Natural killer cell (primary cell): ENCODE data around the gene TXNDC5. TPM values are rescaled to one million over a fixed set of nuclear protein-coding genes. Genes with fewer than 3 reads are reported as not detected.

ENCODE experiments used
- ATAC-seq, 3 donors: fragments of 150-1000 bp in 2 of 3; fragments of 200-7000 bp in 1 of 3; cut with Tn5 transposase; 1 replicate in 1 of 3; 2 replicates in 2 of 3; pipeline ENCODE4 v1.10.0; 2021; ENCODE audit warnings: mild to moderate bottlenecking in 2 of 3, moderate library complexity in 2 of 3
- DNase-seq, 2 donors: peaks; one replicate each; pipeline versions ENCODE4 v3.0.0 to v3.0.0-alpha.2; 2013 to 2021; ENCODE audit warnings: mixed read lengths in 1 of 2
- H3K27ac ChIP-seq: one replicate; pipeline ENCODE4 v1.5.1; 2013; ENCODE audit warnings: mild to moderate bottlenecking, low read length
- H3K27me3 ChIP-seq: one replicate; pipeline ENCODE4 v1.6.1; 2013; ENCODE audit warnings: low read length; ENCODE audit not compliant: control insufficient read depth, insufficient read depth
- H3K36me3 ChIP-seq: one replicate; pipeline ENCODE4 v1.6.1; 2013; ENCODE audit warnings: low read length; ENCODE audit not compliant: control insufficient read depth, insufficient read depth
- H3K4me1 ChIP-seq: one replicate; pipeline ENCODE4 v1.6.1; 2013; ENCODE audit warnings: low read length; ENCODE audit not compliant: control insufficient read depth, insufficient read depth
- H3K4me3 ChIP-seq: one replicate; pipeline ENCODE4 v1.5.1; 2013; ENCODE audit warnings: low read length
- H3K9me3 ChIP-seq: one replicate; pipeline ENCODE4 v1.6.1; 2013; ENCODE audit warnings: low read length; ENCODE audit not compliant: control insufficient read depth, insufficient read depth
- H3K27ac Mint-ChIP-seq, 2 donors: one replicate each; pipeline ENCODE4 v1.8.0; 2022; ENCODE audit warnings: mild to moderate bottlenecking in 2 of 2, mixed read lengths in 2 of 2, moderate library complexity in 1 of 2
- H3K27me3 Mint-ChIP-seq, 2 donors: one replicate each; pipeline ENCODE4 v1.8.0; 2022; ENCODE audit warnings: low read depth in 2 of 2, mixed read lengths in 2 of 2
- H3K36me3 Mint-ChIP-seq: one replicate; pipeline ENCODE4 v1.8.0; 2022; ENCODE audit warnings: mixed read lengths
- H3K4me1 Mint-ChIP-seq, 2 donors: one replicate each; pipeline ENCODE4 v1.8.0; 2022; ENCODE audit warnings: mixed read lengths in 2 of 2
- H3K4me3 Mint-ChIP-seq: one replicate; pipeline ENCODE4 v1.8.0; 2022; ENCODE audit warnings: mild to moderate bottlenecking, moderate library complexity, mixed read lengths
- H3K9me3 Mint-ChIP-seq, 2 donors: one replicate each; pipeline ENCODE4 v1.8.0; 2022; ENCODE audit warnings: mixed read lengths in 2 of 2
- CTCF ChIP-seq: fragments of 200-600 bp; IDR thresholded peaks from one replicate; pipeline ENCODE4 v1.8.0; 2022; ENCODE audit warnings: antibody characterized with exemption
- WGBS: methylation state at CpG from one replicate; pipeline ENCODE4 v1.1.7; 2013; ENCODE audit warnings: missing lambda C conversion rate; ENCODE audit not compliant: insufficient coverage; 5-methylcytosine and 5-hydroxymethylcytosine counted together
- intact Hi-C: fragments of 100-400 bp; cut with micrococcal nuclease; formaldehyde crosslinking; loops from one replicate; pipeline ENCODE4 v1.14.2; 2022
- total RNA-seq, 4 donors: library from RNA; stranded (reverse); fragments of 120-200 nt in 1 of 4; gene quantifications; one replicate each; pipeline versions ENCODE4 v1.2.3 to v1.2.4, GENCODE V29; 2013 to 2022

The TXNDC5 gene
- total RNA-seq, 3 donors from 2014 or later (not counting 1 experiment from before 2014, with no cell fraction given), result 7.9 to 105 (median 9.7) TPM

DNA sequence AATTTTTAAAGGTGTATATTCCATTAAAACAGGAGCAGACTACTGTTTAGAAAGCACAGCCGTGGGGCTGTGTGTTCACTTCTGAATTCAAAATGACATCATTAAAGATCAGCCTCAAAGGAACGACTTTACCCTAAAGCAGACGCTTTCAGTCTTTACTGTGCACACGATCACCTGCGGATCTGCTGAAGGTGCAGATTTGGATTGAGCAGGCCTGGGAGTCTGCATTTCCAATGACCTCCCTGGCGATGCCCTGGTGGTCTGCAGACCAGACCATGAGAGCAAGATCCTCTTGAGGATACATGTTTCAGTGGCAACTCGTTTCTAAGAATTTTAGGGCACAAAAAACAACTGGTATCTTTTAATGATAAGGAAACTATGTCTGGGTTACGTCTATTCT lies 27.2 kb downstream of the TXNDC5 start:
- intact Hi-C loops, result no loop called here
- Mint-ChIP-seq H3K4me3 (no peak overlapping the region), H3K4me1 (no peaks in the 10 kb centered on the region), H3K36me3 (peaks cover 25% of the 10 kb centered on the region), H3K27ac (no peak overlapping the region), H3K9me3 (no peaks in the 10 kb centered on the region), H3K27me3 (no peaks in the 10 kb centered on the region)
- 95% methylated on average over 8 of the region's 8 CpGs for WGBS
- no peaks in the 10 kb centered on the region for H3K4me1 ChIP-seq
- no peaks in the 10 kb centered on the region for H3K27me3 ChIP-seq
- ATAC-seq (no peak), DNase-seq (no peak)
- no peak for TF ChIP-seq CTCF
- peaks cover 52% of the 10 kb centered on the region for H3K36me3 ChIP-seq
- no peak overlapping the region for H3K27ac ChIP-seq
- no peak overlapping the region for H3K4me3 ChIP-seq
- no peaks in the 10 kb centered on the region for H3K9me3 ChIP-seq

DNA sequence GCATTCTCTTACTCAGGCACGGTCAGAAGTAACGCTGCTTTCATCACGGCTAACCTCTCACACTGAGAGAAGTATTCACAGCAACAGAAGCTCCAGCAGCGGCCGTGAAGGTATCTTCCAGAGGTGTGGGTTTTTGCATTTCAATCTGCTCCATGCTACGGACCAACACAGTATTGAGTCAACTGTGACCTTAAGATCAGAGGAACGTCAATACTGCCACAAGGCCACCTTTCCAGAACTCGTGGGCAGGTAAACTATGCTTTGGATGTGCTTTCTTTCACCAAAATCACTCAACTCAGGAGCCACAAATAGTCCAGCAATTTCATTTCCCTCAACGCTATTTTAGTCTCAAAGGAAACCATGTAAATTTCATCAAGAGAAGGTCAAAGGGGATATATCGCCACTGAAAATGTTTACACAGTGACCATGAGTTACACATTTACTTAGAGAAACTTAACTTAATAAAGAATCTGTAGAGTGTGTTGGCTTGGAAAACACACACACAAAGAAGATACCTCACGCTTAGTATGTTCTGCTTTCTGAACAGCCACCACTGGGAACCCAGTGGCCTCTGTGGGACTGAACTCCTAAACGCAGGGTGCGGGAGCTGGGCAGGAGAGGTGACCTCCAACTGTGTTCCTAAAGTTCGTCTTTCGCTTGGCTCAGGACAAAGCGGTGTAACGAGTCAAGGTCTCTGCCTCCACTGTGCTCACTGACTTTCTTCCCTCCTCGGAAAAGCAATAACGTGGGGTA lies 27.9 kb downstream of the TXNDC5 start:
- Histone ChIP-seq H3K4me1 (no peaks in the 10 kb centered on the region), H3K27me3 (no peaks in the 10 kb centered on the region), H3K27ac (no peak overlapping the region), H3K4me3 (no peak overlapping the region), H3K36me3 (peaks cover 46% of the 10 kb centered on the region), H3K9me3 (no peaks in the 10 kb centered on the region)
- Mint-ChIP-seq H3K9me3 (no peaks in the 10 kb centered on the region), H3K27ac (no peak overlapping the region), H3K4me3 (no peak overlapping the region), H3K36me3 (peaks cover 25% of the 10 kb centered on the region), H3K27me3 (no peaks in the 10 kb centered on the region), H3K4me1 (no peaks in the 10 kb centered on the region)
- TF ChIP-seq CTCF, result no peak
- ATAC-seq, result no peak
- DNase-seq, result no peak
- intact Hi-C loops, result no loop called here
- 97% methylated on average over 18 of the region's 19 CpGs for WGBS

- no peaks in the 10 kb centered on the region for H3K27me3 ChIP-seq
- Mint-ChIP-seq H3K4me3 (no peak overlapping the region), H3K4me1 (no peaks in the 10 kb centered on the region), H3K36me3 (peaks cover 25% of the 10 kb centered on the region), H3K27me3 (no peaks in the 10 kb centered on the region), H3K27ac (no peak overlapping the region), H3K9me3 (no peaks in the 10 kb centered on the region)
- intact Hi-C loops, result no loop called here
- peaks cover 46% of the 10 kb centered on the region for H3K36me3 ChIP-seq
- no peak for TF ChIP-seq CTCF
- 94% methylated on average over 7 of the region's 8 CpGs for WGBS
- no peaks in the 10 kb centered on the region for H3K4me1 ChIP-seq
- no peak overlapping the region for H3K27ac ChIP-seq
- no peak for ATAC-seq
- no peak overlapping the region for H3K4me3 ChIP-seq
- no peak for DNase-seq
- H3K9me3 ChIP-seq, result no peaks in the 10 kb centered on the region
Measured at GRCh38 chr6:7881765-7882500, 28.7 kb downstream of the TXNDC5 start.
